CD4-positive, alpha-beta T cell (primary cell): ENCODE results near the gene ADH7. TPM values are rescaled to one million over a fixed set of nuclear protein-coding genes. Genes with fewer than 3 reads are reported as not detected.

Experiments used
- ATAC-seq: fragments of 200-7000 bp; cut with Tn5 transposase; one replicate; pipeline ENCODE4 v1.10.0; 2022; ENCODE audit warnings: mild to moderate bottlenecking; ENCODE audit not compliant: poor library complexity
- CTCF ChIA-PET: fragments of 350-600 bp; sonication (Branson Sonifier 250); formaldehyde crosslinking; loops from one replicate; lab custom pipeline; 2021; ENCODE audit warnings: antibody characterized with exemption, inconsistent platforms; lab: Charles Lee
- POLR2A ChIA-PET: fragments of 350-600 bp; sonication (Branson Sonifier 250); formaldehyde crosslinking; loops from one replicate; lab custom pipeline; 2021; ENCODE audit warnings: antibody characterized with exemption, inconsistent platforms; lab: Charles Lee
- DNase-seq, 14 experiments: peaks; one replicate each; pipeline ENCODE4 v3.0.0-alpha.2; 2013 to 2020; ENCODE audit warnings: mixed read lengths in 2 of 14
- H3K27ac ChIP-seq, 2 donors: one replicate each; pipeline versions ENCODE4 v1.5.1 to v1.7.0; 2013; ENCODE audit warnings: low read length in 2 of 2, low read depth in 1 of 2, mild to moderate bottlenecking in 1 of 2
- H3K27me3 ChIP-seq, 2 experiments: 1 replicate in 1 of 2; 2 replicates in 1 of 2; pipeline versions ENCODE4 v1.6.1 to v1.7.0; 2013; ENCODE audit warnings: low read length in 2 of 2, control low read depth in 1 of 2, mild to moderate bottlenecking in 1 of 2, moderate library complexity in 1 of 2; ENCODE audit not compliant: insufficient read depth in 2 of 2, control insufficient read depth in 1 of 2
- H3K36me3 ChIP-seq: one replicate; pipeline ENCODE4 v1.6.1; 2013; ENCODE audit warnings: low read length, control low read depth; ENCODE audit not compliant: insufficient read depth
- H3K4me1 ChIP-seq: one replicate; pipeline ENCODE4 v1.6.1; 2013; ENCODE audit warnings: low read length, control low read depth; ENCODE audit not compliant: insufficient read depth
- H3K4me3 ChIP-seq: one replicate; pipeline ENCODE4 v1.5.1; 2013; ENCODE audit warnings: mild to moderate bottlenecking, low read length, moderate library complexity
- H3K9me3 ChIP-seq, 2 experiments: 1 replicate in 1 of 2; 2 replicates in 1 of 2; pipeline versions ENCODE4 v1.6.1 to v1.7.0; 2013; ENCODE audit warnings: low read length in 2 of 2, mild to moderate bottlenecking in 2 of 2, control low read depth in 1 of 2, moderate library complexity in 1 of 2; ENCODE audit not compliant: control insufficient read depth in 1 of 2, insufficient read depth in 1 of 2
- H3K27ac Mint-ChIP-seq: one replicate; pipeline ENCODE4 v1.8.0; 2020; ENCODE audit warnings: mixed read lengths
- H3K27me3 Mint-ChIP-seq: one replicate; pipeline ENCODE4 v1.8.0; 2021; ENCODE audit warnings: mixed read lengths
- H3K36me3 Mint-ChIP-seq: one replicate; pipeline ENCODE4 v1.8.0; 2021; ENCODE audit warnings: low read depth, mixed read lengths
- H3K4me1 Mint-ChIP-seq: one replicate; pipeline ENCODE4 v1.8.0; 2021; ENCODE audit warnings: low read depth, mixed read lengths
- H3K4me3 Mint-ChIP-seq: one replicate; pipeline ENCODE4 v1.8.0; 2020; ENCODE audit warnings: mild to moderate bottlenecking, mixed read lengths
- H3K9me3 Mint-ChIP-seq: one replicate; pipeline ENCODE4 v1.8.0; 2020; ENCODE audit warnings: mixed read lengths
- CTCF ChIP-seq: fragments of 200-600 bp; IDR thresholded peaks from one replicate; pipeline ENCODE4 v1.8.0; 2022; ENCODE audit warnings: antibody characterized with exemption, mild to moderate bottlenecking
- intact Hi-C, 2 experiments: fragments of 100-400 bp; cut with DNase I in 1 of 2; cut with micrococcal nuclease in 1 of 2; formaldehyde crosslinking; loops; one replicate each; pipeline versions ENCODE4 v1.15.1 to v1.9.0; 2023 to 2025; cut with DNase I, micrococcal nuclease
- total RNA-seq, 174 experiments: library from RNA in 2 of 174; stranded (reverse) in 2 of 174; gene quantifications; one replicate each; pipeline ENCODE4 v1.2.3 and lab custom pipeline; 2021 to 2026

ADH7 gene
- total RNA-seq, 2 experiments from 2014 or later = not detected

- Mint-ChIP-seq H3K27me3 (peaks cover 7% of the 10 kb centered on the region), H3K4me3 (no peak overlapping the region), H3K27ac (no peak overlapping the region), H3K9me3 (peaks cover 9% of the 10 kb centered on the region), H3K4me1 (no peaks in the 10 kb centered on the region), H3K36me3 (no peaks in the 10 kb centered on the region)
- Histone ChIP-seq H3K36me3 (no peaks in the 10 kb centered on the region), H3K4me3 (no peak overlapping the region), H3K27ac (no peak overlapping the region), H3K27me3 (no peaks in the 10 kb centered on the region), H3K4me1 (no peaks in the 10 kb centered on the region), H3K9me3 (peaks cover 0 to 5% of the 10 kb centered on the region in 2 experiments)
- CTCF ChIA-PET = no interaction called here
- ATAC-seq (no peak), DNase-seq (no peak)
- no peak for TF ChIP-seq CTCF
- POLR2A ChIA-PET = no interaction called here
- intact Hi-C loops = no loop called here
These were observed 11.9 kb upstream of the ADH7 start for GRCh38 chr4:99447079-99447478.

GRCh38 chr4:99438405-99438780, 3.3 kb upstream of the ADH7 start:
- no peak for ATAC-seq
- POLR2A ChIA-PET = no interaction called here
- CTCF ChIA-PET = no interaction called here

GRCh38 chr4:99437723-99438404, 2.7 kb upstream of the ADH7 start:
- Mint-ChIP-seq H3K4me1 (no peaks in the 10 kb centered on the region), H3K4me3 (no peak overlapping the region), H3K27ac (no peak overlapping the region), H3K36me3 (no peaks in the 10 kb centered on the region), H3K9me3 (no peaks in the 10 kb centered on the region), H3K27me3 (no peaks in the 10 kb centered on the region)
- POLR2A ChIA-PET = no interaction called here
- no peak for TF ChIP-seq CTCF
- H3K27ac ChIP-seq = no peak overlapping the region
- H3K4me1 ChIP-seq = no peaks in the 10 kb centered on the region
- no peaks in the 10 kb centered on the region for H3K36me3 ChIP-seq
- no peaks in the 10 kb centered on the region for H3K27me3 ChIP-seq
- H3K4me3 ChIP-seq = no peak overlapping the region
- H3K9me3 ChIP-seq = no peaks in the 10 kb centered on the region
- CTCF ChIA-PET = no interaction called here
- DNase-seq (no peak), ATAC-seq (no peak)
- intact Hi-C loops = no loop called here

More at GRCh38 chr4:99438405-99438780, 3.3 kb upstream of the ADH7 start:
- Histone ChIP-seq H3K27ac (no peak overlapping the region), H3K36me3 (no peaks in the 10 kb centered on the region), H3K27me3 (no peaks in the 10 kb centered on the region), H3K4me3 (no peak overlapping the region), H3K9me3 (no peaks in the 10 kb centered on the region), H3K4me1 (no peaks in the 10 kb centered on the region)
- no peak overlapping the region for H3K27ac Mint-ChIP-seq
- no peaks in the 10 kb centered on the region for H3K27me3 Mint-ChIP-seq
- no peak overlapping the region for H3K4me3 Mint-ChIP-seq
- no peaks in the 10 kb centered on the region for H3K9me3 Mint-ChIP-seq
- no peaks in the 10 kb centered on the region for H3K4me1 Mint-ChIP-seq
- intact Hi-C loops = no loop called here
- TF ChIP-seq CTCF = no peak
- no peak for DNase-seq
- no peaks in the 10 kb centered on the region for H3K36me3 Mint-ChIP-seq
